Nephron progenitor cell (in vitro differentiated cells): ENCODE measurements around the gene RPS19BP1.
A peak's percentile ranks its signal among the peaks of the same experiment; 100 is the strongest.

Experiments used
- DNase-seq: peaks from one replicate; pipeline ENCODE4 v3.0.0; 2021
- H3K27ac Mint-ChIP-seq: 2 replicates; pipeline ENCODE4 v1.8.0; 2021; ENCODE audit warnings: mild to moderate bottlenecking, moderate library complexity, mixed read lengths
- H3K27me3 Mint-ChIP-seq: 2 replicates; pipeline ENCODE4 v1.8.0; 2021; ENCODE audit warnings: mild to moderate bottlenecking, low read depth, mixed read lengths; ENCODE audit not compliant: poor library complexity
- H3K36me3 Mint-ChIP-seq: 2 replicates; pipeline ENCODE4 v1.8.0; 2021; ENCODE audit warnings: low read depth, mixed read lengths
- H3K4me1 Mint-ChIP-seq: 2 replicates; pipeline ENCODE4 v1.8.0; 2021; ENCODE audit warnings: mixed read lengths
- H3K4me3 Mint-ChIP-seq: 2 replicates; pipeline ENCODE4 v1.8.0; 2021; ENCODE audit warnings: mild to moderate bottlenecking, moderate library complexity, mixed read lengths
- H3K9me3 Mint-ChIP-seq: 2 replicates; pipeline ENCODE4 v1.8.0; 2021; ENCODE audit warnings: mild to moderate bottlenecking, moderate library complexity, mixed read lengths
- CTCF ChIP-seq: fragments of 200-600 bp; sonication (generic); IDR thresholded peaks from 2 replicates; pipeline ENCODE4 v1.5.0; 2021; ENCODE audit warnings: antibody characterized with exemption

The RPS19BP1 gene

GRCh38 chr22:39500101-39500500 lies 32.4 kb downstream of the RPS19BP1 start:
- H3K9me3 Mint-ChIP-seq, result no peaks in the 10 kb centered on the region
- peaks cover 12% of the 10 kb centered on the region for H3K36me3 Mint-ChIP-seq
- no peak for TF ChIP-seq CTCF
- no peak for DNase-seq
- H3K27ac Mint-ChIP-seq, result no peak overlapping the region
- peaks cover 8% of the 10 kb centered on the region for H3K27me3 Mint-ChIP-seq
- peaks cover 66% of the 10 kb centered on the region for H3K4me1 Mint-ChIP-seq
- H3K4me3 Mint-ChIP-seq, result peak overlapping the region; percentile 15

GRCh38 chr22:39498802-39499201 lies 33.7 kb downstream of the RPS19BP1 start:
- H3K36me3 Mint-ChIP-seq, result peaks cover 4% of the 10 kb centered on the region
- peak overlapping the region; percentile 22 for H3K27ac Mint-ChIP-seq
- H3K9me3 Mint-ChIP-seq, result no peaks in the 10 kb centered on the region

GRCh38 chr22:39498368-39498767 lies 34.2 kb downstream of the RPS19BP1 start:
- H3K4me3 Mint-ChIP-seq, result no peak overlapping the region
- peaks cover 11% of the 10 kb centered on the region for H3K27me3 Mint-ChIP-seq
- H3K4me1 Mint-ChIP-seq, result peaks cover 59% of the 10 kb centered on the region
- no peaks in the 10 kb centered on the region for H3K9me3 Mint-ChIP-seq
- H3K27ac Mint-ChIP-seq, result no peak overlapping the region
- no peak for TF ChIP-seq CTCF
- peaks cover under 1% of the 10 kb centered on the region for H3K36me3 Mint-ChIP-seq
- no peak for DNase-seq

More at GRCh38 chr22:39498802-39499201, 33.7 kb downstream of the RPS19BP1 start:
- no peak overlapping the region for H3K4me3 Mint-ChIP-seq
- peaks cover 10% of the 10 kb centered on the region for H3K27me3 Mint-ChIP-seq
- no peak for DNase-seq
- no peak for TF ChIP-seq CTCF
- H3K4me1 Mint-ChIP-seq, result peaks cover 64% of the 10 kb centered on the region

GRCh38 chr22:39497429-39497828 lies 35.1 kb downstream of the RPS19BP1 start:
- no peak for TF ChIP-seq CTCF
- no peak for DNase-seq
- Mint-ChIP-seq H3K27me3 (peaks cover 13% of the 10 kb centered on the region), H3K9me3 (no peaks in the 10 kb centered on the region), H3K27ac (no peak overlapping the region), H3K36me3 (no peaks in the 10 kb centered on the region), H3K4me1 (peaks cover 53% of the 10 kb centered on the region), H3K4me3 (no peak overlapping the region)

GRCh38 chr22:39496131-39496838 lies 36.3 kb downstream of the RPS19BP1 start:
- Mint-ChIP-seq H3K36me3 (no peaks in the 10 kb centered on the region), H3K4me3 (no peak overlapping the region), H3K27me3 (peaks cover 13% of the 10 kb centered on the region), H3K9me3 (no peaks in the 10 kb centered on the region), H3K27ac (no peak overlapping the region), H3K4me1 (peaks cover 43% of the 10 kb centered on the region)
- DNase-seq, result peak; percentile 76
- peak; percentile 72 for TF ChIP-seq CTCF
